IMR-90 (cell line): Measurements from ENCODE around the gene IL24. TPM values are rescaled to one million over a fixed set of nuclear protein-coding genes. Genes with fewer than 3 reads are reported as not detected.
A peak's percentile ranks its signal among the peaks of the same experiment; 100 is the strongest.

ENCODE experiments used
- ATAC-seq: fragments of 200-7000 bp; cut with Tn5 transposase; 2 replicates; pipeline ENCODE4 v1.9.1; 2020; ENCODE audit warnings: low read depth, mild to moderate bottlenecking, moderate library complexity
- BruUV-seq: library from RNA; stranded (reverse); fragments of 400-500 nt; replicated peaks from 2 replicates; lab custom pipeline; 2021; lab: Mats Ljungman, UMichigan
- CTCF ChIA-PET: fragments of 300-600 bp; formaldehyde crosslinking; extraction: SDS; loops from one replicate; lab custom pipeline; 2021; ENCODE audit warnings: antibody characterized with exemption; lab: Yijun Ruan, JAX
- POLR2A ChIA-PET: fragments of 300-600 bp; sonication (Branson Sonifier 250); formaldehyde crosslinking; loops from one replicate; lab custom pipeline; 2022; ENCODE audit warnings: antibody characterized with exemption; ENCODE audit not compliant: unreplicated experiment; lab: Charles Lee
- DNase-seq: peaks from one replicate; pipeline ENCODE4 v3.0.0; 2013
- H2AFZ ChIP-seq: replicated peaks from 2 replicates; pipeline ENCODE3; 2013; ENCODE audit warnings: low read length, mild to moderate bottlenecking; ENCODE audit not compliant: poor library complexity
- H2AK5ac ChIP-seq: 2 replicates; pipeline ENCODE4 v1.6.1; 2013; ENCODE audit warnings: low read depth, low read length, inconsistent platforms
- H2AK9ac ChIP-seq: replicated peaks from 2 replicates; pipeline ENCODE3; 2013; ENCODE audit warnings: mild to moderate bottlenecking, low read depth, low read length, moderate library complexity; ENCODE audit not compliant: poor library complexity
- H2BK120ac ChIP-seq: 2 replicates; pipeline ENCODE4 v1.6.1; 2013; ENCODE audit warnings: low read depth, low read length, inconsistent platforms
- H2BK15ac ChIP-seq: 3 replicates; pipeline ENCODE4 v1.6.1; 2013; ENCODE audit warnings: low read depth, low read length, inconsistent platforms
- H2BK20ac ChIP-seq: 2 replicates; pipeline ENCODE4 v1.6.1; 2013; ENCODE audit warnings: low read depth, mild to moderate bottlenecking, inconsistent platforms, low read length, moderate library complexity
- H2BK5ac ChIP-seq: 2 replicates; pipeline ENCODE4 v1.6.1; 2013; ENCODE audit warnings: mild to moderate bottlenecking, low read depth, low read length, inconsistent platforms; ENCODE audit not compliant: poor library complexity, severe bottlenecking
- H3K14ac ChIP-seq: replicated peaks from 2 replicates; pipeline ENCODE4 v1.6.1; 2013; ENCODE audit warnings: low read depth, low read length, inconsistent platforms
- H3K18ac ChIP-seq: 2 replicates; pipeline ENCODE4 v1.6.1; 2013; ENCODE audit warnings: low read depth, low read length, control low read depth
- H3K23ac ChIP-seq: 2 replicates; pipeline ENCODE4 v1.6.1; 2013; ENCODE audit warnings: low read depth, low read length, inconsistent platforms
- H3K27ac ChIP-seq: 2 replicates; pipeline ENCODE4 v1.5.1; 2013; ENCODE audit warnings: mild to moderate bottlenecking, control low read depth, low read length; ENCODE audit not compliant: insufficient read depth
- H3K27me3 ChIP-seq: 2 replicates; pipeline ENCODE4 v1.6.1; 2013; ENCODE audit warnings: low read length; ENCODE audit not compliant: control insufficient read depth, insufficient read depth
- H3K36me3 ChIP-seq: 2 replicates; pipeline ENCODE4 v1.6.1; 2013; ENCODE audit warnings: low read length, mixed read lengths; ENCODE audit not compliant: control insufficient read depth, insufficient read depth
- H3K4ac ChIP-seq: 2 replicates; pipeline ENCODE4 v1.6.1; 2013; ENCODE audit warnings: low read depth, low read length, inconsistent platforms
- H3K4me1 ChIP-seq: 2 replicates; pipeline ENCODE4 v1.6.1; 2013; ENCODE audit warnings: low read length, mixed read lengths; ENCODE audit not compliant: control insufficient read depth, insufficient read depth
- H3K4me2 ChIP-seq: 2 replicates; pipeline ENCODE4 v1.6.1; 2013; ENCODE audit warnings: low read depth, mild to moderate bottlenecking, control low read depth, low read length, moderate library complexity
- H3K4me3 ChIP-seq: 2 replicates; pipeline ENCODE4 v1.5.1; 2013; ENCODE audit warnings: low read depth, mild to moderate bottlenecking, control low read depth, low read length, moderate library complexity; ENCODE audit not compliant: insufficient read depth
- H3K56ac ChIP-seq: 2 replicates; pipeline ENCODE4 v1.6.1; 2013; ENCODE audit warnings: low read length, inconsistent platforms; ENCODE audit not compliant: insufficient read depth; ENCODE audit errors: extremely low read depth
- H3K79me1 ChIP-seq, 2 experiments: 2 replicates each; pipeline ENCODE4 v1.6.1; 2013; ENCODE audit warnings: low read length in 2 of 2, inconsistent platforms in 1 of 2, low read depth in 1 of 2
- H3K9ac ChIP-seq: 2 replicates; pipeline ENCODE4 v1.6.1; 2013; ENCODE audit warnings: low read depth, low read length, control low read depth
- H3K9me1 ChIP-seq: 2 replicates; pipeline ENCODE4 v1.6.1; 2013; ENCODE audit warnings: low read length, inconsistent platforms; ENCODE audit not compliant: insufficient read depth
- H3K9me3 ChIP-seq: 2 replicates; pipeline ENCODE4 v1.6.1; 2013; ENCODE audit warnings: low read length; ENCODE audit not compliant: control insufficient read depth, insufficient read depth
- H4K20me1 ChIP-seq: 2 replicates; pipeline ENCODE4 v1.6.1; 2013; ENCODE audit warnings: low read length, inconsistent platforms; ENCODE audit not compliant: insufficient read depth
- H4K5ac ChIP-seq: 2 replicates; pipeline ENCODE4 v1.6.1; 2013; ENCODE audit warnings: mild to moderate bottlenecking, low read depth, low read length, control low read depth
- H4K8ac ChIP-seq, 2 experiments: 2 replicates each; pipeline ENCODE4 v1.6.1; 2013; ENCODE audit warnings: low read depth in 2 of 2, low read length in 2 of 2, control low read depth in 1 of 2, inconsistent platforms in 1 of 2
- H4K91ac ChIP-seq: 2 replicates; pipeline ENCODE4 v1.6.1; 2013; ENCODE audit warnings: low read depth, low read length, inconsistent platforms; ENCODE audit not compliant: insufficient read depth
- CEBPB ChIP-seq: IDR thresholded peaks from 2 replicates; pipeline ENCODE4 v1.6.1; 2012; ENCODE audit warnings: low read depth, low read length, improper control_type of control experiment
- RAD21 ChIP-seq: IDR thresholded peaks from 2 replicates; pipeline ENCODE4 v1.6.1; 2012; ENCODE audit warnings: low read length, improper control_type of control experiment
- WGBS, 2 experiments: methylation state at CpG; one replicate each; pipeline versions ENCODE4 v1.1.5 to v1.1.7; 2013; ENCODE audit warnings: missing lambda C conversion rate in 2 of 2; ENCODE audit not compliant: insufficient read length in 1 of 2; ENCODE audit errors: extremely low coverage in 2 of 2; 5-methylcytosine and 5-hydroxymethylcytosine counted together
- dilution Hi-C: fragments of 300-500 bp; cut with HindIII; formaldehyde crosslinking; loops from one replicate; pipeline ENCODE4 v1.14.3; 2018; ENCODE audit warnings: low sequenced_read_pairs; ENCODE audit not compliant: unreplicated experiment
- in situ Hi-C: fragments of 300-500 bp; cut with MboI; formaldehyde crosslinking; loops from 3 replicates; pipeline ENCODE4 v1.14.3; 2019; ENCODE audit warnings: low sequenced_read_pairs, inconsistent platforms, mixed read lengths
- intact Hi-C: fragments of 100-400 bp; cut with micrococcal nuclease; formaldehyde crosslinking; loops from 2 replicates; pipeline ENCODE4 v1.10.0; 2022
- polyA plus RNA-seq, 3 experiments: library from polyadenylated mRNA; depleted of rRNA; stranded (reverse); fragments of >200 nt; gene quantifications; 2 replicates each; pipeline ENCODE4 v1.2.3, GENCODE V29; 2012; ENCODE audit warnings: low replicate concordance in 1 of 3
- total RNA-seq: library from RNA; depleted of rRNA; stranded (reverse); fragments of >200 nt; gene quantifications from 2 replicates; pipeline ENCODE4 v1.2.3, GENCODE V29; 2012

Gene IL24
- total and polyA plus RNA-seq, 2 of the 4 experiments (the other 2 are of a cell fraction): 0.12 to 0.18 TPM

- Histone ChIP-seq H4K8ac (peak overlapping the region in 1 of 2 experiments; percentile 4; a peak in 1 of 4 replicates), H2BK5ac (no peak overlapping the region), H3K9me1 (peaks cover 16% of the 10 kb centered on the region), H2AK9ac (no peak overlapping the region), H3K56ac (no peak overlapping the region), H3K36me3 (no peaks in the 10 kb centered on the region), H2BK15ac (no peak overlapping the region), H2AFZ (no peak overlapping the region), H4K20me1 (no peaks in the 10 kb centered on the region), H3K23ac (0 out of 2 replicates have a peak overlapping the region, but pooled peaks have one; percentile 29), H3K79me1 (no peaks in the 10 kb centered on the region), H4K5ac (no peak overlapping the region; the same call in 1 of the 2 replicates), H3K18ac (peak overlapping the region; percentile 69), H3K27me3 (no peaks in the 10 kb centered on the region), H4K91ac (peak overlapping the region; percentile 72; the same call in 1 of the 2 replicates), H2AK5ac (no peak overlapping the region), H2BK20ac (peak overlapping the region; percentile 40), H3K9ac (no peak overlapping the region), H3K27ac (no peak overlapping the region), H3K4ac (peak overlapping the region; percentile 34), H3K4me2 (no peak overlapping the region), H2BK120ac (peak overlapping the region; percentile 21; the same call in 1 of the 2 replicates), H3K14ac (peak overlapping the region; percentile 16; the same call in 1 of the 2 replicates), H3K9me3 (0 out of 2 replicates have a peak, but pooled peaks cover under 1% of the 10 kb centered on the region), H3K4me3 (no peak overlapping the region), H3K4me1 (peaks cover 21% of the 10 kb centered on the region)
- no peak for ATAC-seq
- in situ Hi-C loops (no loop called here), dilution Hi-C loops (no loop called here), intact Hi-C loops (no loop called here)
- DNase-seq: no peak
- POLR2A ChIA-PET: no interaction called here
- WGBS, 2 experiments: no CpG with 5 or more reads among the region's 1 CpG
- TF ChIP-seq CEBPB (peak; percentile 32; the same call in 1 of the 2 replicates), RAD21 (no peak)
- CTCF ChIA-PET: interaction anchor here (0.6 to 1.0 kb wide), 2 partner anchors 10 to 21 kb away, joined by 4 to 6 read pairs; partner anchors contain the start of gene IL20
- no TSS peak for BruUV-seq
Measured at GRCh38 chr1:206886831-206887230, 10.4 kb upstream of the IL24 start.
